ENCODE measurements around the gene USP33.
"Not testable (repeated sequence)": the region's sequence is repeated elsewhere in the genome, so short reads cannot be mapped to it uniquely, and the experiment has no call there.

USP33 gene

DNA sequence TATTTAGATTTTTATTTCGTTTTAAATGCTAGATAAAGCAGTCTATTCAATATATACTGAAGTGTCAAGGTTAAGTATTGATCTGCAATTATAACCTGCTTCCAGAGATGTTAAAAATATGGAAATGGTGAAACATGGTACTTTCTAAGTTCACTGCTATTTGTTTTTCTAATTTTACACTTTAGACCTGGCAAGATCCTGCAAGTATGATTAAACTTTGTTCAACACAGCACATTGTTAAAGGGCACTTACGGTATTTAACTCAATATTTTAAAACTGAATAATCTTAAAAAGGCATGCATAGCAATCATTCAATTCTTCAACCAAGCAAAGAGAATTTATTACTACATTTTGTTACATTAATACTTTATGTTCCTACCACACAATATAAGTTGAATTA lies 41.5 kb downstream of the USP33 start:
- Histone ChIP-seq H3K4me3 (ENCODE audit: low read depth, low read length) (no peak overlapping the region), H3K36me3 (peaks cover 79% of the 10 kb centered on the region), H3K9me3 (ENCODE audit: severe bottlenecking) (no peaks in the 10 kb centered on the region), H3K27me3 (ENCODE audit: insufficient read depth, low read depth, severe bottlenecking) (no peaks in the 10 kb centered on the region), H3K27ac (no peak overlapping the region)
- no peak for DNase-seq
- TF ChIP-seq, protein P1, sequence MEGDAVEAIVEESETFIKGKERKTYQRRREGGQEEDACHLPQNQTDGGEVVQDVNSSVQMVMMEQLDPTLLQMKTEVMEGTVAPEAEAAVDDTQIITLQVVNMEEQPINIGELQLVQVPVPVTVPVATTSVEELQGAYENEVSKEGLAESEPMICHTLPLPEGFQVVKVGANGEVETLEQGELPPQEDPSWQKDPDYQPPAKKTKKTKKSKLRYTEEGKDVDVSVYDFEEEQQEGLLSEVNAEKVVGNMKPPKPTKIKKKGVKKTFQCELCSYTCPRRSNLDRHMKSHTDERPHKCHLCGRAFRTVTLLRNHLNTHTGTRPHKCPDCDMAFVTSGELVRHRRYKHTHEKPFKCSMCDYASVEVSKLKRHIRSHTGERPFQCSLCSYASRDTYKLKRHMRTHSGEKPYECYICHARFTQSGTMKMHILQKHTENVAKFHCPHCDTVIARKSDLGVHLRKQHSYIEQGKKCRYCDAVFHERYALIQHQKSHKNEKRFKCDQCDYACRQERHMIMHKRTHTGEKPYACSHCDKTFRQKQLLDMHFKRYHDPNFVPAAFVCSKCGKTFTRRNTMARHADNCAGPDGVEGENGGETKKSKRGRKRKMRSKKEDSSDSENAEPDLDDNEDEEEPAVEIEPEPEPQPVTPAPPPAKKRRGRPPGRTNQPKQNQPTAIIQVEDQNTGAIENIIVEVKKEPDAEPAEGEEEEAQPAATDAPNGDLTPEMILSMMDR (IDR thresholded peaks at IDR 0.05; ENCODE audit: low read depth, low read length), result no peak

DNA sequence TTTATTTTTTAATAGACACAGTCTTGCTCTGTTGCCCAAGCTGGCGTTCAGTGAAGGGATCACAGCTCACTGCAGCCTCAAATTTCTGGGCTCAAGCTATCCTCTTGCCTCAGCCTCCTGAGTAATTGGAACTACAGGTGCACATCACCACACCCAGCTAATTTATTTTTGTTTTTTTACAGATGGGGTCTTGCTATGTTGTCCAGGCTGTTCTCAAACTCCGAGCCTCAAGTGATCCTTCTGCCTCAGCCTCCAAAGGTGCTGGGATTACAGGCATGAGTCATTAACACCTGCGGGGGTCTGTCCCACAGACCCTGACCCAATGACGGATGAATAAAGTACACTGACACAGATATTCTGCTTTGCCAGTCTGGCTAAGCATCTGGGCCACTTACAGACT lies 43.6 kb downstream of the USP33 start:
- H3K36me3 ChIP-seq, result peaks cover 79% of the 10 kb centered on the region
- TF ChIP-seq, protein P1 (IDR thresholded peaks at IDR 0.05; ENCODE audit: low read depth, low read length), result no peak

DNA sequence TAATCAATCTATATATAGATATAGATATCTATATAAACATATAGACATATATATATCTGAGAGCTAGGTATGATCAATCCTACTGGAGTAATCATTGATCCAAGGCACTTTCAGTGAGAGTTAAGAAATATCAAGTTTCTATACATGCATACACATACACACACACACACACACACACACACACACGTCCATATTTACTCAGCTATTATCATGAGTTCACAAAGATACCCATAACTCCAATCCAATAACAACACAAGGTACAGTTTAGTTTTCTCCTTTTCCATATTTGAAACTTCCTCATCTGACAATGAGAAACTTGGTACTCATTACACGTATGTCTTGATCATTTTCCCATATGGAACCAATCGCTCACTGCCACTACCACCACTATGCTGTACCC lies 49.9 kb downstream of the USP33 start:
- peaks cover 71% of the 10 kb centered on the region for H3K36me3 ChIP-seq
- H3K4me3 ChIP-seq (ENCODE audit: low read depth, low read length), result no peak overlapping the region
- no peaks in the 10 kb centered on the region for H3K27me3 ChIP-seq (ENCODE audit: insufficient read depth, low read depth, severe bottlenecking)
- no peak for DNase-seq
- no peak overlapping the region for H3K27ac ChIP-seq
- H3K9me3 ChIP-seq (ENCODE audit: severe bottlenecking), result no peaks in the 10 kb centered on the region
- TF ChIP-seq, protein P1 (IDR thresholded peaks at IDR 0.05; ENCODE audit: low read depth, low read length), result no peak

More for the DNA sequence above, 43.6 kb downstream of the USP33 start:
- no peak overlapping the region for H3K27ac ChIP-seq
- no peak overlapping the region for H3K4me3 ChIP-seq (ENCODE audit: low read depth, low read length)
- H3K27me3 ChIP-seq (ENCODE audit: insufficient read depth, low read depth, severe bottlenecking), result no peaks in the 10 kb centered on the region
- H3K9me3 ChIP-seq (ENCODE audit: severe bottlenecking), result no peaks in the 10 kb centered on the region
- DNase-seq, result no peak

DNA sequence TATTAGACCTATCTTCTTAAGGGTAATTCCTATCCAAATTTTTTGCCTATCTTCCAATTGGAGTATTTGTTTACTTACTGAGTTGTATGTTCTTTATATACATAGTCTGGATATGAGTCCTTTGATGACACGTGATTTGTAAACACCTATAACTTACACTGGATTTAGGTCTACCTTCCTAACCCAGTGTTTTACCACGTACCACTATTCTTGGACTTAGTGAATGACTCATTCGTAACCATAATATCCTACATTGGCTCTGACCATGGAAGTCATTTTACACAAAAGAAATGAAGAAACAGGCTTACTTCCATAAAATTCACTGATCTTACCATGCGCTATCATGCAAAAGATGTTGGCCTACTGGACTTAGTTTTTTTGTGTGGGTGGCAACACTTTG lies 53.3 kb downstream of the USP33 start:
- Histone ChIP-seq H3K27ac (no peak overlapping the region), H3K36me3 (peaks cover 44% of the 10 kb centered on the region), H3K9me3 (ENCODE audit: severe bottlenecking) (no peaks in the 10 kb centered on the region), H3K4me3 (ENCODE audit: low read depth, low read length) (no peak overlapping the region), H3K27me3 (ENCODE audit: insufficient read depth, low read depth, severe bottlenecking) (no peaks in the 10 kb centered on the region)
- no peak for DNase-seq
- TF ChIP-seq, protein P1 (IDR thresholded peaks at IDR 0.05; ENCODE audit: low read depth, low read length), result no peak

DNA sequence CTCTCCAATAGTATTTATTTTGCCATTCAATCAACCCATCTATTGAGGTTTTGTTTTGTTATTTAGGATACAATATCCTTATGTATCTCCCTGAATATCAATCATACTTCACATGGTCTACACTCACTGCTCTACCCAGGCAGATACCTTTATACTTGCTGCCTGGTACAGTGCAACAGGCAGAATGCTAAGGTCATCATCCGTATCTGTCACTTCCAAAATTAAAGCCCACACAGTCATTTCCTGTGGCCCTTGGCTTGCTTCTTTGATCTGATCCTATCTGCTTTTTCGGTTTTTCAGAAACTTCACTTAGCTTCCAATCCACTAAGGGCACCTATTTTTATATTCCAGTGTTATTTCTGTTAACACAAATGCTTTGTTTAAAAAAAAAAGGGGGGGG lies 54.9 kb downstream of the USP33 start:
- Histone ChIP-seq H3K4me3 (ENCODE audit: low read depth, low read length) (no peak overlapping the region), H3K27me3 (ENCODE audit: insufficient read depth, low read depth, severe bottlenecking) (no peaks in the 10 kb centered on the region), H3K9me3 (ENCODE audit: severe bottlenecking) (no peaks in the 10 kb centered on the region), H3K27ac (no peak overlapping the region), H3K36me3 (peaks cover 33% of the 10 kb centered on the region)
- TF ChIP-seq, protein P1 (IDR thresholded peaks at IDR 0.05; ENCODE audit: low read depth, low read length), result no peak
- no peak for DNase-seq

DNA sequence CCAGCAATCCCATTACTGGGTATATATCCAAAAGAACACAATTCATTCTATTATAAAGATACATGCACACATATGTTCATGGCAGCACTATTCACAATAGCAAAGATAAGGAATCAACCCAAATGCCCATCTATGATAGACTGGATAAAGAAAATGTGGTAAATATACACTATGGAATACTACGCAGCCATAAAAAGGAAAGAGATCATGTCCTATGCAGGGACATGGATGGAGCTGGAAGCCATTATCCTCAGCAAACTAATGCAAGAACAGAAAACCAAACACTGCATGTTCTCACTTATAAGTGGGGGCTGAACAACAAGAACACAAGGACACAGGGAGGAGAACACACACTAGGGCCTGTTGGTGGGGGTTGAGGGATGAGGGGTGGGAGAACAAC lies 60.0 kb downstream of the USP33 start:
- not testable (repeated sequence) for H3K9me3 ChIP-seq (ENCODE audit: severe bottlenecking); H3K27me3 ChIP-seq (ENCODE audit: insufficient read depth, low read depth, severe bottlenecking); H3K4me3 ChIP-seq (ENCODE audit: low read depth, low read length); DNase-seq; H3K27ac ChIP-seq
- peaks cover 11% of the 10 kb centered on the region for H3K36me3 ChIP-seq
